GM23338 (cell line): ENCODE results near the gene PROSER2. TPM values are rescaled to one million over a fixed set of nuclear protein-coding genes. Genes with fewer than 3 reads are reported as not detected.

Experiments used
- ATAC-seq: fragments of 200-7000 bp; cut with Tn5 transposase; 3 replicates; pipeline ENCODE4 v1.9.1; 2020
- DNase-seq: peaks from one replicate; pipeline ENCODE4 v3.0.0-alpha.2; 2015; ENCODE audit warnings: low spot score
- H2AFZ ChIP-seq: fragments of 200-600 bp; sonication (generic); 2 replicates; pipeline ENCODE4 v1.8.0; 2016; ENCODE audit warnings: antibody characterized with exemption, mild to moderate bottlenecking, moderate library complexity
- H3F3A ChIP-seq: fragments of 200-600 bp; sonication (generic); replicated peaks from 2 replicates; pipeline ENCODE4 v1.8.0; 2017; ENCODE audit warnings: antibody characterized with exemption, mixed run types, low read depth
- H3K27ac ChIP-seq: fragments of 200-600 bp; sonication (generic); 2 replicates; pipeline ENCODE4 v1.6.1; 2016; ENCODE audit warnings: low read depth
- H3K27me3 ChIP-seq: fragments of 200-600 bp; sonication (generic); 2 replicates; pipeline ENCODE4 v1.8.0; 2016; ENCODE audit warnings: mild to moderate bottlenecking, mixed run types, moderate library complexity; ENCODE audit not compliant: insufficient read depth
- H3K36me3 ChIP-seq: fragments of 200-600 bp; sonication (generic); 2 replicates; pipeline ENCODE4 v1.8.0; 2016; ENCODE audit warnings: mild to moderate bottlenecking; ENCODE audit not compliant: insufficient read depth
- H3K4me1 ChIP-seq: fragments of 200-600 bp; sonication (generic); 2 replicates; pipeline ENCODE4 v1.8.0; 2016; ENCODE audit warnings: mild to moderate bottlenecking, moderate library complexity; ENCODE audit not compliant: insufficient read depth
- H3K4me2 ChIP-seq: fragments of 200-600 bp; sonication (generic); 2 replicates; pipeline ENCODE4 v1.7.1; 2017; ENCODE audit warnings: mixed run types
- H3K4me3 ChIP-seq: fragments of 200-600 bp; sonication (generic); 2 replicates; pipeline ENCODE4 v1.6.1; 2016; ENCODE audit warnings: mixed run types
- H3K79me2 ChIP-seq: fragments of 200-600 bp; sonication (generic); replicated peaks from 2 replicates; pipeline ENCODE4 v1.8.0; 2017; ENCODE audit warnings: mild to moderate bottlenecking; ENCODE audit not compliant: insufficient read depth
- H3K9me2 ChIP-seq: fragments of 200-600 bp; sonication (generic); 2 replicates; pipeline ENCODE4 v1.8.0; 2017; ENCODE audit not compliant: insufficient read depth
- H4K20me1 ChIP-seq: fragments of 200-600 bp; sonication (generic); replicated peaks from 2 replicates; pipeline ENCODE4 v1.8.0; 2017; ENCODE audit warnings: mild to moderate bottlenecking; ENCODE audit not compliant: insufficient read depth
- H3K27ac Mint-ChIP-seq: 2 replicates; pipeline ENCODE4 v1.8.0; 2020; ENCODE audit warnings: inconsistent platforms, mild to moderate bottlenecking, moderate library complexity, mixed read lengths
- H3K27me3 Mint-ChIP-seq: 3 replicates; pipeline ENCODE4 v1.8.0; 2022; ENCODE audit warnings: low read depth, mild to moderate bottlenecking, moderate library complexity, mixed read lengths, inconsistent platforms; ENCODE audit not compliant: insufficient read depth, poor library complexity
- H3K36me3 Mint-ChIP-seq: 3 replicates; pipeline ENCODE4 v1.8.0; 2021; ENCODE audit warnings: low read depth, mild to moderate bottlenecking, inconsistent platforms, moderate library complexity, mixed read lengths
- H3K4me1 Mint-ChIP-seq: 3 replicates; pipeline ENCODE4 v1.8.0; 2020; ENCODE audit warnings: mild to moderate bottlenecking, inconsistent platforms, mixed read lengths
- H3K4me3 Mint-ChIP-seq: 3 replicates; pipeline ENCODE4 v1.8.0; 2021; ENCODE audit warnings: moderate library complexity, mild to moderate bottlenecking, inconsistent platforms, mixed read lengths
- H3K9me3 Mint-ChIP-seq: 3 replicates; pipeline ENCODE4 v1.8.0; 2020; ENCODE audit warnings: moderate library complexity, mild to moderate bottlenecking, inconsistent platforms, mixed read lengths
- ETS1 ChIP-seq: IDR thresholded peaks from 2 replicates; pipeline ENCODE4 v1.6.1; 2016; ENCODE audit warnings: antibody characterized with exemption
- EZH2 ChIP-seq: fragments of 200-600 bp; sonication (generic); IDR thresholded peaks from one replicate; pipeline ENCODE4 v1.8.0; 2017; ENCODE audit warnings: antibody characterized with exemption, mild to moderate bottlenecking, low read depth; ENCODE audit not compliant: unreplicated experiment
- EZH2phosphoT487 ChIP-seq: fragments of 200-600 bp; sonication (generic); IDR thresholded peaks from one replicate; pipeline ENCODE4 v1.8.1; 2018; ENCODE audit warnings: antibody characterized with exemption; ENCODE audit not compliant: unreplicated experiment
- NANOG ChIP-seq: IDR thresholded peaks from 2 replicates; pipeline ENCODE4 v1.6.1; 2016; ENCODE audit warnings: antibody characterized with exemption, borderline replicate concordance
- POLR2AphosphoS5 ChIP-seq: IDR thresholded peaks from 2 replicates; pipeline ENCODE4 v1.6.1; 2016; ENCODE audit warnings: antibody characterized with exemption, low read depth
- ZNF114 ChIP-seq: fragments of 250-450 bp; sonication (Bioruptor Pico); IDR thresholded peaks from 2 replicates; pipeline ENCODE4 v1.5.0; 2020; ENCODE audit warnings: mild to moderate bottlenecking, moderate library complexity
- ZNF331 ChIP-seq: fragments of 250-450 bp; sonication (Bioruptor Pico); IDR thresholded peaks from 2 replicates; pipeline ENCODE4 v1.5.0; 2020; ENCODE audit warnings: low read depth, mild to moderate bottlenecking, moderate library complexity
- polyA plus RNA-seq: library from polyadenylated mRNA; unstranded; fragments of >200 nt; fragmentation: Nextera tagmentation; extraction: Ambion mirVana; gene quantifications from 2 replicates; pipeline ENCODE4 v1.2.1, GENCODE V29; 2016
- total RNA-seq: library from RNA; depleted of rRNA; stranded (reverse); fragments of >200 nt; shearing (Covaris generic); gene quantifications from 2 replicates; pipeline ENCODE4 v1.2.3, GENCODE V29; 2014
- TF ChIP-seq, protein P1 (sequence below): IDR thresholded peaks from one replicate; pipeline ENCODE4 v1.6.1; 2018; ENCODE audit warnings: antibody characterized with exemption; ENCODE audit not compliant: unreplicated experiment
- TF ChIP-seq, protein P2 (sequence below), 2 experiments: fragments of 200-600 bp in 1 of 2; sonication (generic) in 1 of 2; conservative IDR thresholded peaks; 2 replicates each; pipeline versions ENCODE4 v1.5.1 to v1.6.1; 2016 to 2017; ENCODE audit warnings: antibody characterized with exemption in 2 of 2, low read depth in 2 of 2, mild to moderate bottlenecking in 2 of 2, moderate library complexity in 1 of 2

Gene PROSER2
- total and polyA plus RNA-seq, 2 experiments from 2014 or later = 4.2 to 10.8 TPM

DNA sequence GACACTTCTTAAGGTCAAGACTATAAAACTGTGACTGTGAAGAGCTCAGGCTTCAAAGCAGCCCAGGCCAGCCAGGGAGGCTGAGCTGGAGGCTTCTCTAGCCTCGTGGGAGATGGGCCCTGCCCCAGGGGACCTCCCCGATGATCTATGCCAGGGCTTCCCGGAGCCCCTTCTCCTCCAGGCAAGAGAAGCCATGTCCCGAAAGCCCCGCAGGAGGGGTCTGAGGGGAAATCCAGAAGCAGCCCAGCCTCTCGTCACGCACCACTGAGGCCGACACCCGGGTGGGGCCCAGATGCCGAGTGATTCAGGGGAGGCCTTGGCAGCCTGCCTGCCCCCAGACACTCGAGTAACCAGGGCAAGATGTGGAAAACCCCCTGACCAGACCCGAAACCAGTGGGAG is 63.7 kb downstream of the PROSER2 start:
- H3K36me3 Mint-ChIP-seq = no peaks in the 10 kb centered on the region
- no peak for DNase-seq
- Histone ChIP-seq H3K27me3 (no peaks in the 10 kb centered on the region), H4K20me1 (no peaks in the 10 kb centered on the region), H3K36me3 (no peaks in the 10 kb centered on the region), H3K4me1 (no peaks in the 10 kb centered on the region), H3K9me2 (no peaks in the 10 kb centered on the region), H3F3A (no peaks in the 10 kb centered on the region), H3K79me2 (no peaks in the 10 kb centered on the region), H3K4me2 (no peak overlapping the region), H3K4me3 (no peak overlapping the region), H2AFZ (no peak overlapping the region), H3K27ac (no peak overlapping the region)
- ATAC-seq = no peak
- H3K27ac Mint-ChIP-seq = no peak overlapping the region
- H3K27me3 Mint-ChIP-seq = peaks cover 3% of the 10 kb centered on the region
- H3K4me3 Mint-ChIP-seq = no peak overlapping the region
- TF ChIP-seq NANOG (no peak), EZH2phosphoT487 (no peak), ETS1 (no peak), EZH2 (no peak), ZNF331 (CRISPR knock-in tag) (no peak)
- TF ChIP-seq, protein P1, sequence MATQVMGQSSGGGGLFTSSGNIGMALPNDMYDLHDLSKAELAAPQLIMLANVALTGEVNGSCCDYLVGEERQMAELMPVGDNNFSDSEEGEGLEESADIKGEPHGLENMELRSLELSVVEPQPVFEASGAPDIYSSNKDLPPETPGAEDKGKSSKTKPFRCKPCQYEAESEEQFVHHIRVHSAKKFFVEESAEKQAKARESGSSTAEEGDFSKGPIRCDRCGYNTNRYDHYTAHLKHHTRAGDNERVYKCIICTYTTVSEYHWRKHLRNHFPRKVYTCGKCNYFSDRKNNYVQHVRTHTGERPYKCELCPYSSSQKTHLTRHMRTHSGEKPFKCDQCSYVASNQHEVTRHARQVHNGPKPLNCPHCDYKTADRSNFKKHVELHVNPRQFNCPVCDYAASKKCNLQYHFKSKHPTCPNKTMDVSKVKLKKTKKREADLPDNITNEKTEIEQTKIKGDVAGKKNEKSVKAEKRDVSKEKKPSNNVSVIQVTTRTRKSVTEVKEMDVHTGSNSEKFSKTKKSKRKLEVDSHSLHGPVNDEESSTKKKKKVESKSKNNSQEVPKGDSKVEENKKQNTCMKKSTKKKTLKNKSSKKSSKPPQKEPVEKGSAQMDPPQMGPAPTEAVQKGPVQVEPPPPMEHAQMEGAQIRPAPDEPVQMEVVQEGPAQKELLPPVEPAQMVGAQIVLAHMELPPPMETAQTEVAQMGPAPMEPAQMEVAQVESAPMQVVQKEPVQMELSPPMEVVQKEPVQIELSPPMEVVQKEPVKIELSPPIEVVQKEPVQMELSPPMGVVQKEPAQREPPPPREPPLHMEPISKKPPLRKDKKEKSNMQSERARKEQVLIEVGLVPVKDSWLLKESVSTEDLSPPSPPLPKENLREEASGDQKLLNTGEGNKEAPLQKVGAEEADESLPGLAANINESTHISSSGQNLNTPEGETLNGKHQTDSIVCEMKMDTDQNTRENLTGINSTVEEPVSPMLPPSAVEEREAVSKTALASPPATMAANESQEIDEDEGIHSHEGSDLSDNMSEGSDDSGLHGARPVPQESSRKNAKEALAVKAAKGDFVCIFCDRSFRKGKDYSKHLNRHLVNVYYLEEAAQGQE = no peak
- TF ChIP-seq, protein P2, sequence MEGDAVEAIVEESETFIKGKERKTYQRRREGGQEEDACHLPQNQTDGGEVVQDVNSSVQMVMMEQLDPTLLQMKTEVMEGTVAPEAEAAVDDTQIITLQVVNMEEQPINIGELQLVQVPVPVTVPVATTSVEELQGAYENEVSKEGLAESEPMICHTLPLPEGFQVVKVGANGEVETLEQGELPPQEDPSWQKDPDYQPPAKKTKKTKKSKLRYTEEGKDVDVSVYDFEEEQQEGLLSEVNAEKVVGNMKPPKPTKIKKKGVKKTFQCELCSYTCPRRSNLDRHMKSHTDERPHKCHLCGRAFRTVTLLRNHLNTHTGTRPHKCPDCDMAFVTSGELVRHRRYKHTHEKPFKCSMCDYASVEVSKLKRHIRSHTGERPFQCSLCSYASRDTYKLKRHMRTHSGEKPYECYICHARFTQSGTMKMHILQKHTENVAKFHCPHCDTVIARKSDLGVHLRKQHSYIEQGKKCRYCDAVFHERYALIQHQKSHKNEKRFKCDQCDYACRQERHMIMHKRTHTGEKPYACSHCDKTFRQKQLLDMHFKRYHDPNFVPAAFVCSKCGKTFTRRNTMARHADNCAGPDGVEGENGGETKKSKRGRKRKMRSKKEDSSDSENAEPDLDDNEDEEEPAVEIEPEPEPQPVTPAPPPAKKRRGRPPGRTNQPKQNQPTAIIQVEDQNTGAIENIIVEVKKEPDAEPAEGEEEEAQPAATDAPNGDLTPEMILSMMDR (conservative IDR thresholded peaks at IDR 0.05; ENCODE audit: low read depth in 2 of 2) = no peak
- no peaks in the 10 kb centered on the region for H3K9me3 Mint-ChIP-seq
- no peaks in the 10 kb centered on the region for H3K4me1 Mint-ChIP-seq

DNA sequence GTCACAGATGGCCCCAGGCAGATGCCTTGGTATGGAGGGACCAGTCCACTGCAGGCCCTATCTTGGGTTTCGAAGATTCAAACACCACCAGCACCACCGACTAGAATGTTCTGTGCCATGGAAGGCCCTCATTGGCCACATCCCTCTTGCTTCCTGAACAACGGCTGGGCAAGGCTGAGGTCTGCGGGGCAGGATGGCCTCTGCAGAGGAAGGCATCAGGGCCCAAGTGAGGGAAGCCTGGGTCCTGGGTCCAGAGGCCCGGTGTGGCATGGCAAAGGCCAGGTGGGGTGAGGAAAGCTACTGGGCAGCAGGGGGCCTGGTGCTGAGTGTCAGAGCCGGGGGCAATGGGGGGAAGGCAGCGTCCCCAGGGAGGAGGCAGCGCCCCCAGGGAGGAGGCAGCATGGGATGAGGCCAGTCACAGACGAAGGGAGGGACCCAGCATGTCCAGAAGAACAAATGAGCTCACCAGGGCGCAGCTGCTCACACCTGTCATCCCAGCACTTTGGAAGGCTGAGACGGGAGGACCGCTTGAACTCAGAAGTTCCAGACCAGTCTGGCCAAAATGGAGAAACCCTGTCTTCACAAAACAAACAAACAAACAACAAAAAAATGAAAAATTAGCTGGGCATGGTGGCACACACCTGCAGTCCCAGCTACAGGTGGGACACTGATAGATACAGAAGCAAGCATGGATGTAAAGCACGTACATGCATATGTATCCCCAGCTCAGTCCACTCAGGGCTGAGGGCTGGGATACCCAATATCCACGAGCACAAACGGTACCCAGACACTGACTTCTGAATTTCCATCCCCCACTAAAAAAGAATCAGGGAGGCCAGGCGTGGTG is 64.4 kb downstream of the PROSER2 start:
- Mint-ChIP-seq H3K4me3 (no peak overlapping the region), H3K27ac (no peak overlapping the region)
- H3K36me3 ChIP-seq = no peaks in the 10 kb centered on the region

More for the DNA sequence above, 64.4 kb downstream of the PROSER2 start:
- TF ChIP-seq ZNF114 (CRISPR knock-in tag) (no peak), POLR2AphosphoS5 (no peak), ZNF331 (CRISPR knock-in tag) (no peak)
- TF ChIP-seq, protein P1 = no peak
- Mint-ChIP-seq H3K4me1 (no peaks in the 10 kb centered on the region), H3K9me3 (no peaks in the 10 kb centered on the region), H3K27me3 (peaks cover 3% of the 10 kb centered on the region), H3K36me3 (no peaks in the 10 kb centered on the region)
- H3K9me2 ChIP-seq = no peaks in the 10 kb centered on the region
- H3K27me3 ChIP-seq = no peaks in the 10 kb centered on the region
- H3K4me3 ChIP-seq = no peak overlapping the region
- H3F3A ChIP-seq = no peaks in the 10 kb centered on the region
- no peak for DNase-seq
- H4K20me1 ChIP-seq = no peaks in the 10 kb centered on the region
- no peak overlapping the region for H3K4me2 ChIP-seq
- no peaks in the 10 kb centered on the region for H3K4me1 ChIP-seq
- ATAC-seq = no peak
- H3K27ac ChIP-seq = no peak overlapping the region
- no peak overlapping the region for H2AFZ ChIP-seq
- H3K79me2 ChIP-seq = no peaks in the 10 kb centered on the region
